Measurements from ENCODE around the gene PPP1R15B.

The PPP1R15B gene

DNA sequence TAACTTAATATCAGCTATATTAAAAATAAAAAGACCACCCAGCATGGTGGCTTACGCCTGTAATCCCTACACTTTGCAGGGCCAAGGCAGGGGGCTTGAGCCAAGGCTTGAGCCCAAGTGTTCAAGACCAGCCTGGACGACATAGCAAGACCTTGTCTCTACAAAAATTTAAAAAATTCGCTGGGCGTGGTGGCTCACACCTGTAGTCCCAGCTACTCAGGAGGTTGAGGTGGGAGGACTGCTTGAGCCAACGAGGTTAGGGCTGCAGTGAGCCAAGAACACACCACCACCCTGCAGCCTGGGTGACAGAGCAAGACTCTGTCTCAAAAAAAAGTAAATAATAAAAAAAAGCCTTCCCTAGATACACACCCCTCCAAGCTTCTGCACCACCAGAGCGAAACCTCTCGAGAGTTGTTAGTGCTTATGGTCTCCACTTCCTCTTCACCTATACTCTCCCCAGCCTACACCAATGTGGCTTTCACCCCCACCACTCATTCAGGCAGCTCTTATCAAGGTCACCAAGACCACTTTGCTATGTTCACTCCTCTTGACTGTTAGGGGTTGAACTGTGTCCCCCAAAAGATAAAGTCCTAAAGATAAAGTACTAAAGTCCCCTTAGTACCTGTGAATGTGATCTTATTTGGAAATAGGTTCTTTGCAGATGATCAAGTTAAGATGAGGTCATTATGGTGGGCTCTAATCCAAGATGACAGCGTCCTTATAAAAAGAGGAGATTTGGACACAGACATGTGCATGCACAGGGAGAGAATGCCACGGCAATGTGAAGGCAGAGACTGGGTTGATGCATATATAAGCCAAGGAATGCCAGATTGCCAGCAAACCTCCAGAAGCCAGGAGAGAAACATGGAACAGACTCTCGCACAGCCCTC lies 6.8 kb upstream of the PPP1R15B start:
- no peak overlapping the region for H3K4me3 Mint-ChIP-seq
- H3K36me3 Mint-ChIP-seq (ENCODE audit: low read depth) = peaks cover 1% of the 10 kb centered on the region
- H3K27me3 Mint-ChIP-seq = no peaks in the 10 kb centered on the region
- peak overlapping the region; percentile 88 for H3K27ac Mint-ChIP-seq
- H3K4me1 Mint-ChIP-seq (ENCODE audit: low read depth) = peaks cover 54% of the 10 kb centered on the region
- H3K9me3 Mint-ChIP-seq = no peaks in the 10 kb centered on the region

- H3K4me1 Mint-ChIP-seq (ENCODE audit: low read depth) = peaks cover 60% of the 10 kb centered on the region
- peak overlapping the region; percentile 88 for H3K27ac Mint-ChIP-seq
- H3K27me3 Mint-ChIP-seq = no peaks in the 10 kb centered on the region
- peak overlapping the region; percentile 62 for H3K4me3 Mint-ChIP-seq
- H3K36me3 Mint-ChIP-seq (ENCODE audit: low read depth) = no peaks in the 10 kb centered on the region
- no peaks in the 10 kb centered on the region for H3K9me3 Mint-ChIP-seq
Observed at GRCh38 chr1:204417074-204417997, 5.7 kb upstream of the PPP1R15B start.

DNA sequence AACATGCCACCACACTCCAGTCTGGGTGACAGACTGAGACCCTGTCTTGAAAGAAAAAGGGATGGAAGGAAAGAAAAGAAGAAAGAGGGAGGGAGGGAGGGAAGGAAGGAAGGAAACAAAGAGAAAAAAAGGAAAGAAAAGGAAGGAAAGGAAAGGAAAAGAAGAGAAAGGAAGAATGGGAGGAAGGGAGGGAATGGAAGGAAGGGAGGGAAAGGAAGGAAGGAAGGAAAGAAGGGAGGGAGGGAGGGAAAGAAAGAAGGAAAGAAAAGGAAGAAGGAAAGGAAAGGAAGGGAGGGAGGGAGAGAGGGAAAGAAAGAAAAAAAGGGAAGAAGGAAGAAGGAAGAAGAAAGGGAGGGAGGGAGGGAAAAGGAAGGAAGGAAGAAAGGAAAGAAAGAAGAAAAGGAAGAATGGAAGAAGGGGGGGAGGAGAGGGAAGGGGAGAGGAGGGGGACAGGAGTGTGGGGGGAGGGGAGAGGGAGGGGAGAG lies 5.0 kb upstream of the PPP1R15B start:
- H3K4me1 Mint-ChIP-seq (ENCODE audit: low read depth) = peaks cover 63% of the 10 kb centered on the region
- H3K27ac Mint-ChIP-seq = peak overlapping the region; percentile 88
- peak overlapping the region; percentile 27 for H3K4me3 Mint-ChIP-seq
- no peaks in the 10 kb centered on the region for H3K9me3 Mint-ChIP-seq
- no peaks in the 10 kb centered on the region for H3K36me3 Mint-ChIP-seq (ENCODE audit: low read depth)
- H3K27me3 Mint-ChIP-seq = no peaks in the 10 kb centered on the region

DNA sequence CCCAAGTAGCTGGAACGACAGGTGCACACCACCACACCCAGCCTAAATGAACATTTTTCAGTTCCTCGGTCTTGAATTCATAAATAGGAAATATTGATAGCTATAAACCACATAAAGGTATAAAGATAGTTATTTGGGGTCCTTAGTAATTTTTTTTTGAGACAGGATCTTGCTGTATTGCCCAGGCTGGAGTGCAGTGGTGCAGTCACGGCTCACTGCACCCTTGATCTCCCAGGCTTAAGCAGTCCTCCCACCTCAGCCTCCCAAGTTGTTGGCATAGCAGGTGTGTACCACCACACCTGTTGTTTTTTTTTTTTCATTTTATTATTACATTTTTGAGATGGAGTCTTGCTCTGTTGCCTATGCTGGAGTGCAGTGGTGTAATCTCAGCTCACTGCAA lies 3.7 kb upstream of the PPP1R15B start:
- H3K27ac Mint-ChIP-seq = no peak overlapping the region
- no peaks in the 10 kb centered on the region for H3K9me3 Mint-ChIP-seq
- peaks cover 4% of the 10 kb centered on the region for H3K36me3 Mint-ChIP-seq (ENCODE audit: low read depth)
- no peaks in the 10 kb centered on the region for H3K27me3 Mint-ChIP-seq
- H3K4me1 Mint-ChIP-seq (ENCODE audit: low read depth) = peaks cover 53% of the 10 kb centered on the region
- H3K4me3 Mint-ChIP-seq = no peak overlapping the region

DNA sequence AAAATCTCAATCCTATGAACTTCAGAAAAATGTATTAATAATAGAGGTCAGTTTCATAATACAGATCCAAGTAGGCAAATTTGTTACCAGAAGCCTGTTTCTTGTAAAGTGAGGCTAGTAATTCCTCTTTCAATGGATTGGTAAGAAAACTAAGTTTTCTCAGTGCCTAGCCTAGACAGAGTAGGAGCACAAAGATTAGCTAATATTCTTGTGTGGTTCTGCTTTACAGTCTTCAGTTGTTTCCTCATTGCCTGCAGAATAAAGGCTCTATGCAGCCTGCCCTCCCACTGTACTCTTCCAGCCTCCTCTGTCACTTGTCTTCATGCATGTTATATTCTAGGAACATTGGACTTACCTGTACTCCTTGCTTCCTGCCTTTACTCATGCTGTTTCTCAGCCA lies 2.4 kb upstream of the PPP1R15B start:
- Mint-ChIP-seq H3K4me3 (no peak overlapping the region), H3K27ac (no peak overlapping the region), H3K27me3 (no peaks in the 10 kb centered on the region), H3K9me3 (no peaks in the 10 kb centered on the region), H3K4me1 (ENCODE audit: low read depth) (peaks cover 42% of the 10 kb centered on the region), H3K36me3 (ENCODE audit: low read depth) (peaks cover 17% of the 10 kb centered on the region)

GRCh38 chr1:204413170-204413535 lies 1.5 kb upstream of the PPP1R15B start:
- Mint-ChIP-seq H3K9me3 (no peaks in the 10 kb centered on the region), H3K27me3 (no peaks in the 10 kb centered on the region), H3K27ac (peak overlapping the region; percentile 45), H3K4me1 (ENCODE audit: low read depth) (peaks cover 33% of the 10 kb centered on the region), H3K36me3 (ENCODE audit: low read depth) (peaks cover 26% of the 10 kb centered on the region), H3K4me3 (peak overlapping the region; percentile 9)

GRCh38 chr1:204410688-204411450 lies 748 bp downstream of the PPP1R15B start:
- Mint-ChIP-seq H3K4me3 (peak overlapping the region; percentile 95), H3K27me3 (no peaks in the 10 kb centered on the region), H3K9me3 (no peaks in the 10 kb centered on the region), H3K36me3 (ENCODE audit: low read depth) (peaks cover 47% of the 10 kb centered on the region), H3K27ac (peak overlapping the region; percentile 98), H3K4me1 (ENCODE audit: low read depth) (peaks cover 23% of the 10 kb centered on the region)

DNA sequence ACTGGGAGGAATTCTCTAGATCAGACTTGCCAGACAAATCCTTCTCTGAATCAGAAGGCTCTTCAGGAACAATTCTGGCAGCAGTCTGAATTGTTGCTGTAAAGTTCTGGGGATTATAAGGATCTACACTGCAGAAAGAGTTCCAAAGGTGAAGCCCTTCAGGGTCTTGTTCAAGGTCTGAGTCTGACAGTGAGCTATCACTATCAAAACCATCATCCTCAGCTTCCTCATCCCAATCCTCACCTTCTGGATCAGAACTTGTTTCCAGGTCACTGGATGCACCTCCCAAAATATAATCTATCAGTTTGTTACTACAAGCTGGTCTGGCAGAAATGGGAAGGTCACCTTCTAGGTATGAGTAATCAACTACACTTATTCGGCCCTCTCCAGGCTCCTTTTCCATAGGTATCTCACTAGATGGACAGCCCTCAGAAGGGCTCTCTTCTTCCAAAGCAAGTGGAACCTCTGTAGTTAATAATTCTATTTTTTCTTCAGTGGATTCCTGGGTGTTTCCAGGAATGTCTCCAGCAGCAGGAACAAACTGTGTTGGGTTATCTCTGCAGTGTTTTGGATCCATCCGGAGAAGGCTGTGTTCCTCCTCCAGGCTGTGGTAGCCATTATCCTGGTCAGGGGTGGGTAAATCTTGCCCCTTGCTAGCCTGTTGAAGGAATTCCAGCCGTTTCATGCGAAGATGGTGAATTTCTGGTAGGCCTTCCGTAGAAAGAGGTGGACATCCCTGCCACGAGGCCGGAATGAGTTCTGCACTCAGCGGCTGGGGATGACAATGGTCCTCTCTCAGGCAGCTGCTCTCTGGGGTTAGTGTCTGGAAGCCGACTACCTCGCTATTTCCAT lies 1.6 kb downstream of the PPP1R15B start:
- peak overlapping the region; percentile 95 for H3K4me3 Mint-ChIP-seq
- H3K27ac Mint-ChIP-seq = peak overlapping the region; percentile 98
- no peaks in the 10 kb centered on the region for H3K27me3 Mint-ChIP-seq
- peaks cover 29% of the 10 kb centered on the region for H3K4me1 Mint-ChIP-seq (ENCODE audit: low read depth)
- H3K9me3 Mint-ChIP-seq = no peaks in the 10 kb centered on the region
- H3K36me3 Mint-ChIP-seq (ENCODE audit: low read depth) = peaks cover 53% of the 10 kb centered on the region

- Mint-ChIP-seq H3K4me3 (peak overlapping the region; percentile 95), H3K27ac (peak overlapping the region; percentile 98), H3K4me1 (ENCODE audit: low read depth) (peaks cover 39% of the 10 kb centered on the region), H3K27me3 (no peaks in the 10 kb centered on the region), H3K9me3 (no peaks in the 10 kb centered on the region), H3K36me3 (ENCODE audit: low read depth) (peaks cover 61% of the 10 kb centered on the region)
Observed at GRCh38 chr1:204409123-204409522, 2.5 kb downstream of the PPP1R15B start.

GRCh38 chr1:204408602-204409001 lies 3.0 kb downstream of the PPP1R15B start:
- H3K4me1 Mint-ChIP-seq (ENCODE audit: low read depth) = peaks cover 44% of the 10 kb centered on the region
- H3K36me3 Mint-ChIP-seq (ENCODE audit: low read depth) = peaks cover 66% of the 10 kb centered on the region
- no peaks in the 10 kb centered on the region for H3K9me3 Mint-ChIP-seq
- peak overlapping the region; percentile 74 for H3K27ac Mint-ChIP-seq
- H3K27me3 Mint-ChIP-seq = no peaks in the 10 kb centered on the region
- peak overlapping the region; percentile 95 for H3K4me3 Mint-ChIP-seq

GRCh38 chr1:204408074-204408507 lies 3.5 kb downstream of the PPP1R15B start:
- Mint-ChIP-seq H3K36me3 (ENCODE audit: low read depth) (peaks cover 67% of the 10 kb centered on the region), H3K9me3 (no peaks in the 10 kb centered on the region), H3K4me1 (ENCODE audit: low read depth) (peaks cover 43% of the 10 kb centered on the region), H3K4me3 (peak overlapping the region; percentile 95), H3K27ac (peak overlapping the region; percentile 74), H3K27me3 (no peaks in the 10 kb centered on the region)

DNA sequence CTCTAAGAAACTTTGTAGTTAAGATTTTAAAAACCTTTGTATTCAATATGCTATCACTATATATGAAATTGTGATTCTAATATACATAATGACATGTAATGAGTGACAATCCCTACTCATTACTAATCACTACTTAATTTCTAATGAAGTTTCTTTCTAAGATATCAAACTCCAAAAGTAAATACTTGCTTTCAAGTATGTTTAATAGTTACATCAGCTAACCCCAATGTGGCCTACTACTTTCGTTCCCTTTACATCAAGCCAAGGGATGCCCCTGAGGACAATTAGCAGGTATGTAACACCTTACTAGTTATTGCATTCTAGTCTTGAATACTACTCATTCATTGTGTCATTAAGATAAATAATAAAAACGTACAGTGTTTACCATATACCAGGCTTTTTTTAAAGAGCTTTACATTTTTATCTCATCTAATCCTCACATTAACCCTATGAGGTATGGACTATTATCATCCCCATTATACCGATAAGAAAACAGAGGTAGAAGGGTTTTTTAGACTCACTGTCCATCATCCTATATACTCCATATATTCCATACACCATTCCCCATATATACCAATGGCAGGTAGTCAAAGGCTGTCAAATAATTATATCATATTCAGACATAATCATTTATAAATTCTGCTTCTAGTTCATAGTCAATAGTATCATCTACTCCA lies 4.2 kb downstream of the PPP1R15B start:
- Mint-ChIP-seq H3K4me3 (peak overlapping the region; percentile 95), H3K27ac (peak overlapping the region; percentile 74), H3K27me3 (no peaks in the 10 kb centered on the region), H3K36me3 (ENCODE audit: low read depth) (peaks cover 69% of the 10 kb centered on the region), H3K9me3 (no peaks in the 10 kb centered on the region), H3K4me1 (ENCODE audit: low read depth) (peaks cover 39% of the 10 kb centered on the region)

GRCh38 chr1:204406621-204407020 lies 5.0 kb downstream of the PPP1R15B start:
- Mint-ChIP-seq H3K4me3 (peak overlapping the region; percentile 95), H3K4me1 (ENCODE audit: low read depth) (peaks cover 36% of the 10 kb centered on the region), H3K9me3 (no peaks in the 10 kb centered on the region), H3K27ac (no peak overlapping the region), H3K27me3 (no peaks in the 10 kb centered on the region), H3K36me3 (ENCODE audit: low read depth) (peaks cover 78% of the 10 kb centered on the region)
